SK-N-SH (cell line): ENCODE measurements around the gene AUH.

ENCODE experiments used
- CTCF ChIP-seq: fragments of 200-600 bp; sonication (generic); IDR thresholded peaks from 2 replicates; pipeline ENCODE4 v1.6.1; 2017; ENCODE audit warnings: antibody characterized with exemption, mild to moderate bottlenecking, moderate library complexity
- GABPA ChIP-seq: IDR thresholded peaks from 2 replicates; pipeline ENCODE4 v1.4.0; 2012; ENCODE audit warnings: low read depth, mild to moderate bottlenecking
- MEF2A ChIP-seq: IDR thresholded peaks from 2 replicates; pipeline ENCODE4 v1.4.0; 2012; ENCODE audit warnings: low read depth, borderline replicate concordance
- POLR2AphosphoS5 ChIP-seq: IDR thresholded peaks from 2 replicates; pipeline ENCODE4 v1.6.1; 2012; ENCODE audit warnings: low read depth, low read length
- TAF1 ChIP-seq: IDR thresholded peaks from 2 replicates; pipeline ENCODE4 v1.6.1; 2012; ENCODE audit warnings: low read depth, mild to moderate bottlenecking, low read length, moderate library complexity, borderline replicate concordance
- USF1 ChIP-seq: IDR thresholded peaks from 2 replicates; pipeline ENCODE4 v1.4.0; 2012; ENCODE audit warnings: low read depth, borderline replicate concordance
- USF2 ChIP-seq: fragments of 150-350 bp; IDR thresholded peaks from 2 replicates; pipeline ENCODE4 v1.6.1; 2017; ENCODE audit warnings: antibody characterized with exemption, low read length, low read depth, borderline replicate concordance
- ZBTB33 ChIP-seq: IDR thresholded peaks from 2 replicates; pipeline ENCODE4 v1.4.0; 2012; ENCODE audit warnings: low read depth, borderline replicate concordance

- TF ChIP-seq CTCF (no peak), MEF2A (no peak), USF2 (no peak), TAF1 (no peak), POLR2AphosphoS5 (no peak), USF1 (no peak), ZBTB33 (no peak), GABPA (no peak)
Measured at GRCh38 chr9:91331849-91332248, 29.9 kb downstream of the AUH start.
